Measurements from ENCODE around the gene FPR2. TPM values are rescaled to one million over a fixed set of nuclear protein-coding genes. Genes with fewer than 3 reads are reported as not detected.
A peak's percentile ranks its signal among the peaks of the same experiment; 100 is the strongest.

FPR2 gene
- total and polyA plus RNA-seq, 9 of the 15 experiments (the other 6 are each of a cell fraction or from before 2014, with no cell fraction given), result 0.03 to 0.15 (median 0.07) TPM; not detected in 6

DNA sequence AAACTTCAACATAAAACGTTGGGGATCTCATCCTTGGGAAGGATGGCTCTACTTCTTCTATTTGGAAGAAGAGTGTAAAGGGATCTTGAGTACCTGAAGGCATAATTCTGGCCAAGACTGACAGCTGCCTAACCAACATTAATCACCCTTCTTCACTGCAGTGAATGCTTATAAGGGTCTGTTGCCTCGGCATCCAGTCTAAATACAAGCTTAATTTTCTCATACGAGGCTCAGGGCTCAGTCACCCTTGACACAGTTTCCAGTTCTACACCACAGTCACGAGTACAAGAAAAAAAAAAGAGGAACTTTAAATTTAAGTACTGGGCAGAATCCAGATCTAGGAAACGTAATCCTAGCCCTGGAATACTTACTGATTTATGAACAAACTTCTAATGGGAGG, 43.0 kb downstream of the FPR2 start:
- ChIA-PET POLR2A (interaction anchor here (0.5 kb wide), 1 partner anchor 1956 kb away, joined by 4 read pairs; no protein-coding TSS in a partner anchor), CTCF (ENCODE audit: low intra/inter-chr PET ratio) (no interaction called here)
- H3K4me3 ChIP-seq, result no peak overlapping the region
- H3K9ac ChIP-seq (ENCODE audit: insufficient read depth in 1 of 2, low read depth in 2 of 2, low read length in 2 of 2), result no peak overlapping the region
- no peak for DNase-seq (ENCODE audit: extremely low read depth in 1 of 4, low spot score in 3 of 4)
- intact Hi-C loops (cut with micrococcal nuclease), result no loop called here
- peaks cover 7% of the 10 kb centered on the region; the same call in 2 of the 3 replicates for H3K79me2 ChIP-seq (ENCODE audit: control insufficient read depth, insufficient read depth, low read length)
- peaks cover 23 to 83% of the 10 kb centered on the region in 2 experiments for H3K4me1 ChIP-seq (replicated peaks in 1 of 2; ENCODE audit: control insufficient read depth in 2 of 2, insufficient read depth in 2 of 2, low read length in 2 of 2)
- H3K27me3 ChIP-seq (ENCODE audit: control insufficient read depth in 2 of 2, insufficient read depth in 2 of 2, low read length in 2 of 2), result no peaks in the 10 kb centered on the region
- no peak for FAIRE-seq
- H3K9me1 ChIP-seq (ENCODE audit: control insufficient read depth, insufficient read depth, low read length), result no peaks in the 10 kb centered on the region
- H2AFZ ChIP-seq (ENCODE audit: low read depth, low read length), result peak overlapping the region; percentile 69
- H3K36me3 ChIP-seq (ENCODE audit: control insufficient read depth, insufficient read depth, low read length), result 0 out of 3 replicates have a peak, but pooled peaks cover 2% of the 10 kb centered on the region
- BruUV-seq (replicated peaks), result no TSS peak
- peak overlapping the region; percentile 1; the same call in 1 of the 2 replicates for H3K4me2 ChIP-seq (ENCODE audit: insufficient read depth, low read length)
- WGBS (ENCODE audit: insufficient coverage, low coverage, missing lambda C conversion rate), result 5% methylated on average over 5 of the region's 5 CpGs
- no peaks in the 10 kb centered on the region for H4K20me1 ChIP-seq (replicated peaks; ENCODE audit: control insufficient read depth, insufficient read depth, low read length)
- in situ Hi-C loops (cut with MboI), result no loop called here
- peaks cover 9% of the 10 kb centered on the region for H3K9me3 ChIP-seq (replicated peaks; ENCODE audit: control insufficient read depth, insufficient read depth, low read depth, low read length)
- ATAC-seq, result no peak
- peak overlapping the region; percentile 59 for H3K27ac ChIP-seq (ENCODE audit: extremely low read depth, low read depth, low read length)
- no peak for TF ChIP-seq TAF1 (IDR thresholded peaks at IDR 0.05; ENCODE audit: control insufficient read depth, extremely low read depth, insufficient read depth, low read length, severe bottlenecking)
- no peak for TF ChIP-seq C11orf30 (IDR thresholded peaks at IDR 0.05; ENCODE audit: low read depth)
- TF ChIP-seq, protein P1, sequence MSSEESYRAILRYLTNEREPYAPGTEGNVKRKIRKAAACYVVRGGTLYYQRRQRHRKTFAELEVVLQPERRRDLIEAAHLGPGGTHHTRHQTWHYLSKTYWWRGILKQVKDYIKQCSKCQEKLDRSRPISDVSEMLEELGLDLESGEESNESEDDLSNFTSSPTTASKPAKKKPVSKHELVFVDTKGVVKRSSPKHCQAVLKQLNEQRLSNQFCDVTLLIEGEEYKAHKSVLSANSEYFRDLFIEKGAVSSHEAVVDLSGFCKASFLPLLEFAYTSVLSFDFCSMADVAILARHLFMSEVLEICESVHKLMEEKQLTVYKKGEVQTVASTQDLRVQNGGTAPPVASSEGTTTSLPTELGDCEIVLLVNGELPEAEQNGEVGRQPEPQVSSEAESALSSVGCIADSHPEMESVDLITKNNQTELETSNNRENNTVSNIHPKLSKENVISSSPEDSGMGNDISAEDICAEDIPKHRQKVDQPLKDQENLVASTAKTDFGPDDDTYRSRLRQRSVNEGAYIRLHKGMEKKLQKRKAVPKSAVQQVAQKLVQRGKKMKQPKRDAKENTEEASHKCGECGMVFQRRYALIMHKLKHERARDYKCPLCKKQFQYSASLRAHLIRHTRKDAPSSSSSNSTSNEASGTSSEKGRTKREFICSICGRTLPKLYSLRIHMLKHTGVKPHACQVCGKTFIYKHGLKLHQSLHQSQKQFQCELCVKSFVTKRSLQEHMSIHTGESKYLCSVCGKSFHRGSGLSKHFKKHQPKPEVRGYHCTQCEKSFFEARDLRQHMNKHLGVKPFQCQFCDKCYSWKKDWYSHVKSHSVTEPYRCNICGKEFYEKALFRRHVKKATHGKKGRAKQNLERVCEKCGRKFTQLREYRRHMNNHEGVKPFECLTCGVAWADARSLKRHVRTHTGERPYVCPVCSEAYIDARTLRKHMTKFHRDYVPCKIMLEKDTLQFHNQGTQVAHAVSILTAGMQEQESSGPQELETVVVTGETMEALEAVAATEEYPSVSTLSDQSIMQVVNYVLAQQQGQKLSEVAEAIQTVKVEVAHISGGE (CRISPR knock-in tag; IDR thresholded peaks at IDR 0.05), result 0 out of 6 replicates have a peak, but pooled peaks of 1 of the 3 experiments have one; percentile 18
- no peak for TF ChIP-seq CBFA2T2 (conservative IDR thresholded peaks at IDR 0.05)
- TF ChIP-seq ZNF311 (CRISPR knock-in tag; IDR thresholded peaks at IDR 0.05), result no peak
- TF ChIP-seq, protein P2, sequence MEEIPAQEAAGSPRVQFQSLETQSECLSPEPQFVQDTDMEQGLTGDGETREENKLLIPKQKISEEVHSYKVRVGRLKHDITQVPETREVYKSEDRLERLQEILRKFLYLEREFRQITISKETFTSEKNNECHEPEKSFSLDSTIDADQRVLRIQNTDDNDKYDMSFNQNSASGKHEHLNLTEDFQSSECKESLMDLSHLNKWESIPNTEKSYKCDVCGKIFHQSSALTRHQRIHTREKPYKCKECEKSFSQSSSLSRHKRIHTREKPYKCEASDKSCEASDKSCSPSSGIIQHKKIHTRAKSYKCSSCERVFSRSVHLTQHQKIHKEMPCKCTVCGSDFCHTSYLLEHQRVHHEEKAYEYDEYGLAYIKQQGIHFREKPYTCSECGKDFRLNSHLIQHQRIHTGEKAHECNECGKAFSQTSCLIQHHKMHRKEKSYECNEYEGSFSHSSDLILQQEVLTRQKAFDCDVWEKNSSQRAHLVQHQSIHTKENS (CRISPR knock-in tag; IDR thresholded peaks at IDR 0.05), result no peak
- no peak for TF ChIP-seq ZNF445 (CRISPR knock-in tag; IDR thresholded peaks at IDR 0.05; ENCODE audit: low read depth)
- TF ChIP-seq HDGF (IDR thresholded peaks at IDR 0.05), result no peak
- no peak for TF ChIP-seq BCLAF1 (IDR thresholded peaks at IDR 0.05; ENCODE audit: borderline replicate concordance in 1 of 2, control insufficient read depth in 1 of 2, low read depth in 2 of 2, low read length in 1 of 2)
- TF ChIP-seq ZNF507 (tag; conservative IDR thresholded peaks at IDR 0.05), result no peak
- TF ChIP-seq EGR1 (conservative IDR thresholded peaks at IDR 0.05), result no peak
- TF ChIP-seq ZNF197 (CRISPR knock-in tag; IDR thresholded peaks at IDR 0.05; ENCODE audit: low read depth), result peak; percentile 40; the same call in 1 of the 2 replicates
- no peak for TF ChIP-seq KLF6 (CRISPR knock-in tag; IDR thresholded peaks at IDR 0.05; ENCODE audit: borderline replicate concordance)

All from K562 (cell line).